KG1 (cell line): ENCODE results near the gene HSPG2.
A peak's percentile ranks its signal among the peaks of the same experiment; 100 is the strongest.
"Not testable (repeated sequence)": the region's sequence is repeated elsewhere in the genome, so short reads cannot be mapped to it uniquely, and the experiment has no call there.

Source experiments
- DNase-seq: peaks from one replicate; lab custom pipeline; 2025; lab: John Stamatoyannopoulos, UW

The HSPG2 gene

DNA sequence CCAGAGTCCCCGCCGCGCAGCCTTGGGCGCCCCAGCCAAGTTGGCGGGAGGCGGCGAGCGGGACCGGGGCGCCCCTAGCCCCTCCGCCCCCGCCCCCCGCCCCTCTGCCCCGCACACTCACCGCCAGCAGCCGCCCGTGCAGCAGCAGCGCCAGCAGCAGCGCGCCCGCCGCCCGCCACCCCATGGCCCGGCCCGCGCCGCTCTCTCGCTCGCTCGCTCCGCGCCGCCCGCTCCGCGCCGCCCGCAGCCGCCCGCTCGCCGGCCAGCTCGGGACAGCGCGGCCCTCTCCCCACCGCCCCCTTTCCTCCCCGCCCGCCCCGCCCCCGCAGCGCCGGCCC, at the start of gene HSPG2:
Gene HSPG2 (minus strand): TSS at position 277 of the 338 bp plus-strand sequence. CDS start 93 bp downstream, at position 184.
- no peak for DNase-seq

- DNase-seq = not testable (repeated sequence)
Observed at GRCh38 chr1:21986386-21986785, 49.3 kb upstream of the HSPG2 start.

DNA sequence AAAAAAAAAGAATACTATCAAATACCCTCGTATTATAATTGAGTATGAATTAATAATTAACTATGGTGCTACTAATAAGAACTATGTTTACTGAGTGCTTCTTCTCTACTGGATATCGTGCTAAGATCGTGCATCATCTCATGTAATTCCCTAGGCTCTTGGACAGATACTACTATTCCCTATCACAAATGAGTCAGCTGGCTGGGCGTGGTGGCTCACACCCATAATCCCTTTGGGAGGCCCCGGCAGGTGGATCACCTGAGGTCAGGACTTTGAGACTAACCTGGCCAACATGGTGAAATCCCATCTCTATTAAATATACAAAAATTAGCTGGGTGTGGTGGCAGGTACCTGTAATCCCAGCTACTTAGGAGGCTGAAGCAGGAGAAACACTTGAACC, 48.8 kb upstream of the HSPG2 start:
- DNase-seq = not testable (repeated sequence)

DNA sequence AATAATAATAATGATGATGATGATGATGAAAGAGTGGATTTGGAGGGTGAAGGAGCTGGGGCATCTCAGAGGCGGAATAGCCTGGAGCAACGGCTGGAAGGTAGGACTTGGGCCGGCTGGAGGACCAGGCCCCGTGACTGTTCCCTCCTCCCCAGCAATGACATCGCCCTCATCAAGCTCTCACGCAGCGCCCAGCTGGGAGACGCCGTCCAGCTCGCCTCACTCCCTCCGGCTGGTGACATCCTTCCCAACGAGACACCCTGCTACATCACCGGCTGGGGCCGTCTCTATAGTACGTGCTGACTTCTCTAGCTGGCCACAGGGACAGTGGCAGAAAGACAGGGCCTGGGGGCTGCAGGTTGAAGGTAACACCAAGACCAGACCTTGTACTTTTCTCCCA, 46.4 kb upstream of the HSPG2 start:
- not testable (repeated sequence) for DNase-seq

GRCh38 chr1:21982122-21982521, 45.0 kb upstream of the HSPG2 start:
- not testable (repeated sequence) for DNase-seq

DNA sequence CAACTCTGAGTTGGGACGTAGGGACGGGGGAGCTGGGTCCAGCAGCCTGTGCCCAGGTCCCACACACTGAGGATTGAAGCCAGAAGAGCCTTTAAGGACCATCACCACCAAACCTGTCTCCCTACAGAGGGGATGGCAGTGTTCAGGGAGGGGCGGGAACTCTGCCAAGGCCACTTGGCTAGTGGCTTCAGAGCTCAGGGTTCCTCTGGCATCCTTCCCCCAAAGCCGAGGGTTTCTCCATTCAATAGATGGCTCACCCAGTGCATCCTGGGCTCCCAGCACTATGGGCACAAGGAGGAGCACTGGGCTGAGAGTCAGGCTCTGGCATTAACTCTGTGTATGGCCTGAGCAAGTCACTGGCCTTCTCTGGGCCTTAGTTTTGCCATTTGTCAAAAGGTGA, 44.1 kb upstream of the HSPG2 start:
- not testable (repeated sequence) for DNase-seq

- DNase-seq = not testable (repeated sequence)
Observed at GRCh38 chr1:21980515-21981220, 43.6 kb upstream of the HSPG2 start.

DNA sequence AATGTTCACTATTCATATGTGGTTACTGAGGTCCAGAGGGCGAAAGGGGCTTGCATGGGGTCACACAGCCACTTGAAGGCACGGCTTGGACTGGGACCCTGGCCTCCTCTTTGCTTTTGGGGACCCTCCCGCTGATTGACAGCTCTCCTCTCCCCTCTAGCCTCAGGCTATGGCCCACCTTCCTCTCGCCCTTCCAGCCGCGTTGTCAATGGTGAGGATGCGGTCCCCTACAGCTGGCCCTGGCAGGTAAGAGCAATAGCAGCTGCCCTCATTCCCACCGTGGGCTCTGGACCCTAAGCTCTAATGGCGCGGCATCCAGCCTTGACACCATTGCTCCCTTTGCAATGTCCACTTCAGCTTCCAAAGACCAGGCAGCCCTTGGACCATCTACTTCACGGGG, 41.1 kb upstream of the HSPG2 start:
- DNase-seq = not testable (repeated sequence)

- DNase-seq = not testable (repeated sequence)
Observed at GRCh38 chr1:21976703-21977239, 39.7 kb upstream of the HSPG2 start, which contains the start of gene CELA3B. Gene CELA3B (plus strand): TSS chr1:21977022. CDS start chr1:21977040, 18 bp downstream.

GRCh38 chr1:21975296-21975695, 38.2 kb upstream of the HSPG2 start:
- not testable (repeated sequence) for DNase-seq

GRCh38 chr1:21974699-21975098, 37.6 kb upstream of the HSPG2 start:
- not testable (repeated sequence) for DNase-seq

DNA sequence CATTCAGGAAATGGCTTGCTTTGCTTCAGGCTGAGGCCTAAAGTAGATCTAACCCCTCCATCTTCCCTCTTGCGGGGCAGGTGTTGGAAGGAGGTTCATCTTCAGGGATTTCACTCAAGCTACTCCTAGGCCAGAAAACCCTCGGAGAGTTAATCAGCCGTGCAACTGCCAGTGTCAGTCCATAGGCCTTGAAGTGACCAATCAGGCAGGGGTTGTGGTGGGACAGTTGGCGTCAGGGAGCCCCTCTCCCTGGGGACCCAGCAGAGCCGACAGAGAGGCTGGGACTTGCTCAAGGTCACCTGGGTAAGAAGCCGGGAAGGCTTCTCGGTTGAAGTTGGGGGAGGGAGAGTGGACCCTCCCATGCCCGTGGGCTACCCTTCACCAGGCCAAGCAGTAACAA, 36.8 kb upstream of the HSPG2 start:
- DNase-seq = not testable (repeated sequence)

DNA sequence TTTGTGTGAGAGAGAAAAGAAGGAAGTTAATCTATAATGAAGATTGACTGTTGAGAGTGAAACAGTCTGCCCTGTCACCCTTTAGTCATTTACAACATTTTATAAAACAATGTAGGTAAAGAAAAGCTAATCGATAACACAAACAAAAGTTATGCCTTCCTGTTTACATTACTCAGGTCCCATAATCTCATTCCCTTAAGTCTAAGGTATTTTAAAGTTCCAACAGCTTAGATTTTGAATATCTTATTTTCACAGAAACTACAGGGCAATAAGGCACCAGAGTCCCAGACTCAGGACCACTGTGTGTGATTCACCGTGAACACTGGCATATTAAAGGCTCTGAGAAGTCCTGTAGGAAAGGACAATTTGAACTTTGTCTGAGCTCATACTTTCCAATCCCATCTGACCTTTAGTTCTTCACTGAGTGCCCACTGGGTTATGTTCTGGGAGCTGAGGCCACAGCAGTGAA, 35.9 kb upstream of the HSPG2 start:
- DNase-seq = not testable (repeated sequence)

- DNase-seq = not testable (repeated sequence)
Observed at GRCh38 chr1:21970523-21970922, 33.4 kb upstream of the HSPG2 start.

DNA sequence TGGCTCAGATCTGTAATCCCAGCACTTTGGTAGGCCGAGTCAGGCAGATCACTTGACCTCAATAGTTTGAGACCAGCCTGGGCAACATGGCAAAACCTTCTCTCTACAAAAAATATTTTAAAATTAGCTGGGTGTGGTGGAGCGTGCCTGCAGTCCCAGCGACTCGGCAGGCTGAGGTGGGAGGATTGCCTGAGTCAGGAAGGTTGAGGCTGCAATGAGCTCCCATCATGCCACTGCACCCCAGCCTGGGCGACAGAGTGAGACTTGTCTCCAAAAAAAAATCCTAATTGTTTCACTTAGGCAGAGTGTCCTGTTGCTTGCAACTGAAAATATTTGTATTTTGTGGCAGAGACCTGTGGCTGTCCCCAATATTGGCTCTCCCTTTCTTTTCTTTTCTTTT, 32.0 kb upstream of the HSPG2 start:
- not testable (repeated sequence) for DNase-seq

- DNase-seq = not testable (repeated sequence)
Observed at GRCh38 chr1:21967216-21967615, 30.1 kb upstream of the HSPG2 start.

DNA sequence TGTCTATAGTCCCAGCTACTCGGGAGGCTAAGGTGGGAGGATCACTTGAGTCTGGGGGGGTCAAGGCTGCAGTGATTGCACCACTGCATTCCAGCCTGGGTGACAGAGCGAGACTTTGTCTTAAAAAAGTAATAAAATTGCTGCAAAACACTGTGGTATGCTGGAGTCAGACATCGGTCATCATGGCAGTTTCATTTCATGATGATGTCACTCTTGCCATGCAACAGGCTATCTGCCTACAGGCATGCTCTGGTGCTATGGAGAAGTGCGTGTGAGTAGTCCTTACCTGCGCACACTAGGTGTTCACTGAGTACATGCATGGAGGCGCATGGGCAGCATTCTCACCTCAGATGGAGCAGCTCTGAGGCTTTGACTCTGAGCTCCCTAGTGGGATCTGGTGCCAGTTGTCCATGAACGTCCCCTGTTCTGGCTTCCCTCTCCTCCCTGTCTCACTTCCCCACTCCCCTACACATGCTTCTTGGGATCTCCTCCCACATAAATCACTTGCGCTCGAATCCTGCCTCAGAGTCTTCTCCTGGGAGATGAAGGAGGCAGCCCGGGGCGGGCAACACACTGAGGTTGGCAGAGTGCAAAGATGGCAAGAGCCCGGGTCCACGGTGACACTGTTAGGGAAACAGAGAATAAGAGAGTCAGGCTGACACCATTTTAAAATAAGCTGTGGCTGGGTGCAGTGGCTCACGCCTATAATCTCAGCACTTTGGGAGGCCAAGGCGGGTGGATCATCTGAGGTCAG, 29.3 kb upstream of the HSPG2 start:
- DNase-seq = no peak

DNA sequence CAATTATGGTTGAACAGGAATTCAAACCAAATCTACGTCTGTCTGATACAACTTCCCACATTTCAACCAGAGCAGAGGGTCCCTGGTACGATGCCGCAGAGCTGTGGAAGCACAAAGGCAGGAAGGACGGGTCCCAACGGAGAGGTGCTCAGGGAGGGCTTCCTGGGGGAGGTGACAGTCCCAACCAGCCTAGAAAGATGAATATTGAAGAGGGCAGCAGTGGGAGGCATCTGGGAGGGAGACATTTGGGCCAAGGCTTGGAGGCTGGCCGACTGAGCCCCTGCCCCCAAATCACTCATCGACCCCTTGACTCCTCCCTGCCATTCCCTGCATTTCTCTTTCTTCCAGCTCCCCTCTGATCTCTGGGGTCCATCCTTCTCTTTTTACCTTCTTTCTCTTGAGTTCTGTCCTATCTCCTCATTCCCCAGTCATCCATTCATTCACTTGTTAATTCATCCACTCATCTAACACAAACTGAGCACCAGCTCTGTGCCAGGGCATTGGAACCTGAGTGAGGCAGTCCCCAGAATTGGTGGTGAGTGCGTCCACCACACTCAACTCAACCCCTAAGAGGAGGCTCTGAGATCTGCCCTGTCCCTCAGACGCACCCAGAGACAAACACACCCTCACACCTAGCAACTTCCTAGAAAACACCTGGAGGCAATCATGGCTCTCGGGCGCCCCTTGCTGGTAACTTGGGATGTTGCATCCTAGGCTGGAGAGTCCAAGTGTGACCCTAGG, 26.5 kb upstream of the HSPG2 start:
- peak; percentile 51 for DNase-seq

- no peak for DNase-seq
Observed at GRCh38 chr1:21961799-21962198, 24.7 kb upstream of the HSPG2 start.

DNA sequence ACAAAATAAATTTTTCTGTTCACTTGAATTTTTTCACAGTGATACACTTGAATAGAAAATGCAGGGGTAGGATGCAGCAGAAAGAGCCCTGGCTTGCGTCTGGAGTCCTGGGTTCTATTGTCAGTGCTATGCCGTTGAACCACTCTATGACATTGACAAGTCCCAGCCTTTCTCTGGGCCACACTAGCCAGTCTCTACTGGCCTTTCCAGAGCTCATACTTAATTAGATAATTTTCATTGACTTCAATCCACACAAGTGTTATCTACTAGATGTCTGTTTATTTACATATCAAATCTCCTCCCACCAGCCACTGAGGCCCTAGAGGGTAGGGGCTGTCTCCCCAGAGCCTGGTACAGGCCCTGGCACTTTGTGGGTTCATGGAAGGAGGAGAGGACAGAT, 24.2 kb upstream of the HSPG2 start:
- no peak for DNase-seq

GRCh38 chr1:21956720-21957552, 19.8 kb upstream of the HSPG2 start:
- no peak for DNase-seq
